GM12892 (cell line): ENCODE results near the gene RNF146.

Source experiments
- POLR2A ChIP-seq: IDR thresholded peaks from 2 replicates; pipeline ENCODE4 v1.6.1; 2011; ENCODE audit warnings: low read depth, low read length, control low read depth
- POLR2AphosphoS5 ChIP-seq: IDR thresholded peaks from 2 replicates; pipeline ENCODE4 v1.6.1; 2011; ENCODE audit warnings: low read depth, low read length, control low read depth
- TAF1 ChIP-seq: IDR thresholded peaks from 2 replicates; pipeline ENCODE4 v1.6.1; 2011; ENCODE audit warnings: low read depth, mild to moderate bottlenecking, control low read depth, low read length, borderline replicate concordance

GRCh38 chr6:127302728-127303660 lies 36.3 kb downstream of the RNF146 start:
- TF ChIP-seq POLR2A (no peak), POLR2AphosphoS5 (no peak), TAF1 (no peak)
